ENCODE results near the gene IL5.
"Not testable (repeated sequence)": the region's sequence is repeated elsewhere in the genome, so short reads cannot be mapped to it uniquely, and the experiment has no call there.

- TF ChIP-seq CTCF, POLR2A (IDR thresholded peaks at IDR 0.05): not testable (repeated sequence)
Measured at GRCh38 chr5:132584560-132584959, 41.2 kb upstream of the IL5 start.
